ENCODE measurements around the gene SLC22A1. TPM values are rescaled to one million over a fixed set of nuclear protein-coding genes. Genes with fewer than 3 reads are reported as not detected.

The SLC22A1 gene
- polyA plus RNA-seq, 1 donor from 2014 or later, result 0.71 TPM

DNA sequence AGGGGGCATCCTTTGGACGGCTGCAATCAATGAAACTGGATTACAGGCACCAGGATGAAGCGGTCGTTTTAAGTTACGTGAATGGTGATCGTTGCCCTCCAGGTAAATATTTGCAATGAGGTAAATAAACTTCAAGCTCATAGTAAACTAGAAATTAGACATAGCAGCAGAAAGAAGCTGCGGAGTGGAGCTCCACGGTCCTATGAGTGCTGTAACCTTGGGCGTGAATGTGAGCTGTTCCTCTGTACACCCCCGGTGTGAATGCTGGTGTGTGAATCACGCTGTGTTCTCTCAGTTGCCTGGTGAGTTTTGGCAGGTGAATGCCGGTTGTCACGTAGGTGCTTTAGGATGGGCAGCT lies 42.0 kb upstream of the SLC22A1 start:
- Histone ChIP-seq H3K36me3 (ENCODE audit: insufficient read depth, low read length) (no peaks in the 10 kb centered on the region), H3K4me2 (ENCODE audit: low read length) (no peak overlapping the region)

DNA sequence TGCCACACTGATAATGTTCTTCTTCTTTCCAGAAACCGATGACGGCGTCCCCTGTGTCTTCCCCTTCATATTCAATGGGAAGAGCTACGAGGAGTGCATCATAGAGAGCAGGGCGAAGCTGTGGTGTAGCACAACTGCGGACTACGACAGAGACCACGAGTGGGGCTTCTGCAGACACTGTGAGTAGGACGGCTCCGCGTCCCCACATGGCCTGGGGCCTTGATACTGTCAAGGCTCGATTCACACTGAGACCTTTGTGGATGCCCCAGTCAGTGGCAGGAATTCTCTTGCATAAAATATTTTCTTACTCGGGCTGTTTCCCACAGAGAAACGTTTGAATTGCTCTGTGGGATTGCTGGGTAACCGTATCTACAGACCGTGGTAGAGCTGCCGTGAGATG lies 41.5 kb upstream of the SLC22A1 start:
- Histone ChIP-seq H3K79me2 (replicated peaks; ENCODE audit: insufficient read depth, low read length) (no peaks in the 10 kb centered on the region), H3K9ac (ENCODE audit: low read length) (no peak overlapping the region), H3K4me3 (ENCODE audit: low read length) (no peak overlapping the region), H4K20me1 (ENCODE audit: insufficient read depth) (no peaks in the 10 kb centered on the region), H3K36me3 (ENCODE audit: insufficient read depth, low read length) (peaks cover 2% of the 10 kb centered on the region), H3K9me2 (ENCODE audit: insufficient read depth, low read length) (no peaks in the 10 kb centered on the region), H3F3A (ENCODE audit: insufficient read depth, low read length, poor library complexity, severe bottlenecking) (no peaks in the 10 kb centered on the region), H3K27ac (ENCODE audit: low read length) (no peak overlapping the region), H2AFZ (ENCODE audit: low read depth, low read length) (no peak overlapping the region), H3K4me2 (ENCODE audit: low read length) (no peak overlapping the region), H3K9me3 (ENCODE audit: low read length) (no peaks in the 10 kb centered on the region), H3K27me3 (ENCODE audit: insufficient read depth, low read depth, low read length) (no peaks in the 10 kb centered on the region)
- TF ChIP-seq EZH2 (IDR thresholded peaks at IDR 0.05; ENCODE audit: borderline replicate concordance, insufficient read depth, low read length, poor library complexity, severe bottlenecking) (no peak), RAD21 (conservative IDR thresholded peaks at IDR 0.05) (no peak), MXI1 (conservative IDR thresholded peaks at IDR 0.05; ENCODE audit: poor library complexity, severe bottlenecking) (no peak)
- TF ChIP-seq, protein P1, sequence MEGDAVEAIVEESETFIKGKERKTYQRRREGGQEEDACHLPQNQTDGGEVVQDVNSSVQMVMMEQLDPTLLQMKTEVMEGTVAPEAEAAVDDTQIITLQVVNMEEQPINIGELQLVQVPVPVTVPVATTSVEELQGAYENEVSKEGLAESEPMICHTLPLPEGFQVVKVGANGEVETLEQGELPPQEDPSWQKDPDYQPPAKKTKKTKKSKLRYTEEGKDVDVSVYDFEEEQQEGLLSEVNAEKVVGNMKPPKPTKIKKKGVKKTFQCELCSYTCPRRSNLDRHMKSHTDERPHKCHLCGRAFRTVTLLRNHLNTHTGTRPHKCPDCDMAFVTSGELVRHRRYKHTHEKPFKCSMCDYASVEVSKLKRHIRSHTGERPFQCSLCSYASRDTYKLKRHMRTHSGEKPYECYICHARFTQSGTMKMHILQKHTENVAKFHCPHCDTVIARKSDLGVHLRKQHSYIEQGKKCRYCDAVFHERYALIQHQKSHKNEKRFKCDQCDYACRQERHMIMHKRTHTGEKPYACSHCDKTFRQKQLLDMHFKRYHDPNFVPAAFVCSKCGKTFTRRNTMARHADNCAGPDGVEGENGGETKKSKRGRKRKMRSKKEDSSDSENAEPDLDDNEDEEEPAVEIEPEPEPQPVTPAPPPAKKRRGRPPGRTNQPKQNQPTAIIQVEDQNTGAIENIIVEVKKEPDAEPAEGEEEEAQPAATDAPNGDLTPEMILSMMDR (IDR thresholded peaks at IDR 0.05; ENCODE audit: poor library complexity, severe bottlenecking), result no peak

More for the DNA sequence above, 42.0 kb upstream of the SLC22A1 start:
- H4K20me1 ChIP-seq (ENCODE audit: insufficient read depth), result no peaks in the 10 kb centered on the region
- no peak overlapping the region for H3K9ac ChIP-seq (ENCODE audit: low read length)
- no peak for TF ChIP-seq SMC3 (conservative IDR thresholded peaks at IDR 0.05; ENCODE audit: poor library complexity)
- TF ChIP-seq TAF1 (IDR thresholded peaks at IDR 0.05; ENCODE audit: low read depth), result no peak
- no peak for TF ChIP-seq MXI1 (conservative IDR thresholded peaks at IDR 0.05; ENCODE audit: poor library complexity, severe bottlenecking)
- TF ChIP-seq RAD21 (conservative IDR thresholded peaks at IDR 0.05), result no peak
- TF ChIP-seq EZH2 (IDR thresholded peaks at IDR 0.05; ENCODE audit: borderline replicate concordance, insufficient read depth, low read length, poor library complexity, severe bottlenecking), result no peak
- TF ChIP-seq, protein P2, sequence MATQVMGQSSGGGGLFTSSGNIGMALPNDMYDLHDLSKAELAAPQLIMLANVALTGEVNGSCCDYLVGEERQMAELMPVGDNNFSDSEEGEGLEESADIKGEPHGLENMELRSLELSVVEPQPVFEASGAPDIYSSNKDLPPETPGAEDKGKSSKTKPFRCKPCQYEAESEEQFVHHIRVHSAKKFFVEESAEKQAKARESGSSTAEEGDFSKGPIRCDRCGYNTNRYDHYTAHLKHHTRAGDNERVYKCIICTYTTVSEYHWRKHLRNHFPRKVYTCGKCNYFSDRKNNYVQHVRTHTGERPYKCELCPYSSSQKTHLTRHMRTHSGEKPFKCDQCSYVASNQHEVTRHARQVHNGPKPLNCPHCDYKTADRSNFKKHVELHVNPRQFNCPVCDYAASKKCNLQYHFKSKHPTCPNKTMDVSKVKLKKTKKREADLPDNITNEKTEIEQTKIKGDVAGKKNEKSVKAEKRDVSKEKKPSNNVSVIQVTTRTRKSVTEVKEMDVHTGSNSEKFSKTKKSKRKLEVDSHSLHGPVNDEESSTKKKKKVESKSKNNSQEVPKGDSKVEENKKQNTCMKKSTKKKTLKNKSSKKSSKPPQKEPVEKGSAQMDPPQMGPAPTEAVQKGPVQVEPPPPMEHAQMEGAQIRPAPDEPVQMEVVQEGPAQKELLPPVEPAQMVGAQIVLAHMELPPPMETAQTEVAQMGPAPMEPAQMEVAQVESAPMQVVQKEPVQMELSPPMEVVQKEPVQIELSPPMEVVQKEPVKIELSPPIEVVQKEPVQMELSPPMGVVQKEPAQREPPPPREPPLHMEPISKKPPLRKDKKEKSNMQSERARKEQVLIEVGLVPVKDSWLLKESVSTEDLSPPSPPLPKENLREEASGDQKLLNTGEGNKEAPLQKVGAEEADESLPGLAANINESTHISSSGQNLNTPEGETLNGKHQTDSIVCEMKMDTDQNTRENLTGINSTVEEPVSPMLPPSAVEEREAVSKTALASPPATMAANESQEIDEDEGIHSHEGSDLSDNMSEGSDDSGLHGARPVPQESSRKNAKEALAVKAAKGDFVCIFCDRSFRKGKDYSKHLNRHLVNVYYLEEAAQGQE (IDR thresholded peaks at IDR 0.05; ENCODE audit: borderline replicate concordance), result no peak
- H3K9me3 ChIP-seq (ENCODE audit: low read length), result no peaks in the 10 kb centered on the region
- H3K27me3 ChIP-seq (ENCODE audit: insufficient read depth, low read depth, low read length), result no peaks in the 10 kb centered on the region
- H2AFZ ChIP-seq (ENCODE audit: low read depth, low read length), result no peak overlapping the region
- no peak overlapping the region for H3K4me3 ChIP-seq (ENCODE audit: low read length)
- no peaks in the 10 kb centered on the region for H3F3A ChIP-seq (ENCODE audit: insufficient read depth, low read length, poor library complexity, severe bottlenecking)
- H3K79me2 ChIP-seq (replicated peaks; ENCODE audit: insufficient read depth, low read length), result no peaks in the 10 kb centered on the region
- H3K27ac ChIP-seq (ENCODE audit: low read length), result no peak overlapping the region
- no peaks in the 10 kb centered on the region for H3K9me2 ChIP-seq (ENCODE audit: insufficient read depth, low read length)

DNA sequence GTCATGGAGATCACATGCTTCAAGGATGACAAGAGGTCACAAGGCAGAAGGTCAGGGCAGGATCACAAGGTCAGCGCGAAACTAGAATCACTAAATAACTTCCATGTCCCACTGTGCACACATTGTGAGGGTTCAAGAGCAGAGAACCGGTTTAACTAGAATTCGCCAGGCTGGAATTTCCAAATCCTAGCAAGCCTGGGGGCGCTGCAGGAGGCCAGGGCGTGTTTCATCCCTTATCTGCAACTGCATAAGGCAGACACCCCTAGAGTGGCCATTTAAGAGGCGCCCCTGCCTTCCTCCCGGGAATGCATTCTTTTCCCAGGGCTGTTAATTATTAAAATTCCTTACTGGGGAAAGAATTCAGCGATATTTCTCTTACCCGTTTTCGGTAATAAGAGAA lies 40.2 kb upstream of the SLC22A1 start:
- Histone ChIP-seq H3F3A (ENCODE audit: insufficient read depth, low read length, poor library complexity, severe bottlenecking) (no peaks in the 10 kb centered on the region), H3K4me2 (ENCODE audit: low read length) (no peak overlapping the region), H3K27me3 (ENCODE audit: insufficient read depth, low read depth, low read length) (no peaks in the 10 kb centered on the region), H3K36me3 (ENCODE audit: insufficient read depth, low read length) (peaks cover 8% of the 10 kb centered on the region), H3K9me2 (ENCODE audit: insufficient read depth, low read length) (no peaks in the 10 kb centered on the region), H4K20me1 (ENCODE audit: insufficient read depth) (no peaks in the 10 kb centered on the region), H3K4me3 (ENCODE audit: low read length) (no peak overlapping the region), H3K27ac (ENCODE audit: low read length) (no peak overlapping the region), H3K9me3 (ENCODE audit: low read length) (no peaks in the 10 kb centered on the region), H3K9ac (ENCODE audit: low read length) (no peak overlapping the region), H2AFZ (ENCODE audit: low read depth, low read length) (no peak overlapping the region), H3K79me2 (replicated peaks; ENCODE audit: insufficient read depth, low read length) (no peaks in the 10 kb centered on the region)
- TF ChIP-seq, protein P1 (IDR thresholded peaks at IDR 0.05; ENCODE audit: poor library complexity, severe bottlenecking), result no peak
- TF ChIP-seq EZH2 (IDR thresholded peaks at IDR 0.05; ENCODE audit: borderline replicate concordance, insufficient read depth, low read length, poor library complexity, severe bottlenecking), result no peak
